ENCODE data around the gene FBXL17. TPM values are rescaled to one million over a fixed set of nuclear protein-coding genes. Genes with fewer than 3 reads are reported as not detected.

FBXL17 gene
- total and polyA plus RNA-seq, 9 of the 15 experiments (the other 6 are each of a cell fraction or from before 2014, with no cell fraction given) = 0.32 to 5.4 (median 1.8) TPM

DNA sequence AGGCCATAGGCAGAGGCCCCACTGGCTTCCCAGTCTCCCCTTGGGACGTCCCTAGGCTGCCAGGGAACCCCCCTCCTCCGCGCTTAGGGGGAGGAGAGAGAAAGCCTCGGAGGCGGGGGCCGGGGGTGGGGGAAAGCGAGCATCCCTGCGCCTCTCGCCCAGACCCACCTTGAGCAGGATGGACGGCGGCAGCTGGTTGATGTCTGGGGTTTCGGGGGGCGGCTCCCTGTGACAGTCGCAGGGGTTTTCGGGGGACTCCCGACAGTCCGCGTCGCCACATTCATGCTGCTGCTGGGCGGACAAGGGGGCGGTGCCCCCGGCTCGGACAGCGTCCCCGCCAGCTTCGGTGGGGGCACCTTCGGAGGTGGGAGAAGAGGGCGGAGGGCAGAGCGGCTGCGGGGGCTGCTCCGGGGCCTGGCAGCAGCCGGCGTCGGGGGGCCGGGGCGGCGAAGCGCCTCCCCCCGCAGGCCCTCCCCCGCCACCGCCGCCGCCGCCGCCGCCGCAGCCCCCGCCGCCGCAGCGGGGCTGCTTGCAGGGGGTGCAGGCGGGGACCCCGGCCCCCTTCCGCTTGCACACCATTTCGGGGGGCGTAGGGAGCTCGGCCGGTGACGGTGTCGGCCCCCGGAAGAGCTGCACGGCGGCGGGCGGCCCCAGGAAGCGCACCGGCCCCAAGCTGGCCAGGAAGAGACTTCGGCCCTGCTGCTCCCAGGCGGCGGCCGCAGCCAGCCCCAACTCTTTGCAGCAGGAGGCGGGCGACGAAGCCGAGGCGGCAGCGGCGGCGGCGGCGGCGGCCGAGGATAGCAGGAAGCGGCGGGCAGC lies 1.2 kb downstream of the FBXL17 start (continued):
- TF ChIP-seq, protein P1, sequence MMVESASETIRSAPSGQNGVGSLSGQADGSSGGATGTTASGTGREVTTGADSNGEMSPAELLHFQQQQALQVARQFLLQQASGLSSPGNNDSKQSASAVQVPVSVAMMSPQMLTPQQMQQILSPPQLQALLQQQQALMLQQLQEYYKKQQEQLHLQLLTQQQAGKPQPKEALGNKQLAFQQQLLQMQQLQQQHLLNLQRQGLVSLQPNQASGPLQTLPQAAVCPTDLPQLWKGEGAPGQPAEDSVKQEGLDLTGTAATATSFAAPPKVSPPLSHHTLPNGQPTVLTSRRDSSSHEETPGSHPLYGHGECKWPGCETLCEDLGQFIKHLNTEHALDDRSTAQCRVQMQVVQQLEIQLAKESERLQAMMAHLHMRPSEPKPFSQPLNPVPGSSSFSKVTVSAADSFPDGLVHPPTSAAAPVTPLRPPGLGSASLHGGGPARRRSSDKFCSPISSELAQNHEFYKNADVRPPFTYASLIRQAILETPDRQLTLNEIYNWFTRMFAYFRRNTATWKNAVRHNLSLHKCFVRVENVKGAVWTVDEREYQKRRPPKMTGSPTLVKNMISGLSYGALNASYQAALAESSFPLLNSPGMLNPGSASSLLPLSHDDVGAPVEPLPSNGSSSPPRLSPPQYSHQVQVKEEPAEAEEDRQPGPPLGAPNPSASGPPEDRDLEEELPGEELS (CRISPR knock-in tag; IDR thresholded peaks at IDR 0.05; ENCODE audit: borderline replicate concordance) = no peak
- TF ChIP-seq, protein P2, sequence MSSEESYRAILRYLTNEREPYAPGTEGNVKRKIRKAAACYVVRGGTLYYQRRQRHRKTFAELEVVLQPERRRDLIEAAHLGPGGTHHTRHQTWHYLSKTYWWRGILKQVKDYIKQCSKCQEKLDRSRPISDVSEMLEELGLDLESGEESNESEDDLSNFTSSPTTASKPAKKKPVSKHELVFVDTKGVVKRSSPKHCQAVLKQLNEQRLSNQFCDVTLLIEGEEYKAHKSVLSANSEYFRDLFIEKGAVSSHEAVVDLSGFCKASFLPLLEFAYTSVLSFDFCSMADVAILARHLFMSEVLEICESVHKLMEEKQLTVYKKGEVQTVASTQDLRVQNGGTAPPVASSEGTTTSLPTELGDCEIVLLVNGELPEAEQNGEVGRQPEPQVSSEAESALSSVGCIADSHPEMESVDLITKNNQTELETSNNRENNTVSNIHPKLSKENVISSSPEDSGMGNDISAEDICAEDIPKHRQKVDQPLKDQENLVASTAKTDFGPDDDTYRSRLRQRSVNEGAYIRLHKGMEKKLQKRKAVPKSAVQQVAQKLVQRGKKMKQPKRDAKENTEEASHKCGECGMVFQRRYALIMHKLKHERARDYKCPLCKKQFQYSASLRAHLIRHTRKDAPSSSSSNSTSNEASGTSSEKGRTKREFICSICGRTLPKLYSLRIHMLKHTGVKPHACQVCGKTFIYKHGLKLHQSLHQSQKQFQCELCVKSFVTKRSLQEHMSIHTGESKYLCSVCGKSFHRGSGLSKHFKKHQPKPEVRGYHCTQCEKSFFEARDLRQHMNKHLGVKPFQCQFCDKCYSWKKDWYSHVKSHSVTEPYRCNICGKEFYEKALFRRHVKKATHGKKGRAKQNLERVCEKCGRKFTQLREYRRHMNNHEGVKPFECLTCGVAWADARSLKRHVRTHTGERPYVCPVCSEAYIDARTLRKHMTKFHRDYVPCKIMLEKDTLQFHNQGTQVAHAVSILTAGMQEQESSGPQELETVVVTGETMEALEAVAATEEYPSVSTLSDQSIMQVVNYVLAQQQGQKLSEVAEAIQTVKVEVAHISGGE (CRISPR knock-in tag; IDR thresholded peaks at IDR 0.05) = 0 out of 6 replicates have a peak, but pooled peaks of 1 of the 3 experiments have one; percentile 53
- TF ChIP-seq MNT (conservative IDR thresholded peaks at IDR 0.05) (0 out of 4 replicates have a peak, but pooled peaks of 1 of the 2 experiments have one; percentile 21), MAZ (CRISPR knock-in tag; conservative IDR thresholded peaks at IDR 0.05 in 1 of 2, IDR thresholded peaks at IDR 0.05 in 1 of 2) (peak; percentile 18 to 36; a peak in 3 of 4 replicates), DIDO1 (tag; IDR thresholded peaks at IDR 0.05; ENCODE audit: low read depth) (no peak), ZFP1 (CRISPR knock-in tag; IDR thresholded peaks at IDR 0.05) (no peak), GABPA (tag; conservative IDR thresholded peaks at IDR 0.05; ENCODE audit: low read depth) (peak; percentile 47; the same call in 1 of the 2 replicates), KAT7 (CRISPR knock-in tag; IDR thresholded peaks at IDR 0.05; ENCODE audit: borderline replicate concordance) (0 out of 2 replicates have a peak, but pooled peaks have one; percentile 4), SMAD4 (CRISPR knock-in tag; conservative IDR thresholded peaks at IDR 0.05) (0 out of 2 replicates have a peak, but pooled peaks have one; percentile 59), NCOA1 (IDR thresholded peaks at IDR 0.05; ENCODE audit: low read depth) (no peak), SIN3B (IDR thresholded peaks at IDR 0.05; ENCODE audit: low read depth) (no peak; the same call in 1 of the 2 replicates), NONO (IDR thresholded peaks at IDR 0.05; ENCODE audit: low read depth in 2 of 2, low read length in 1 of 2) (peak in 1 of 2 experiments; percentile 73; a peak in 1 of 4 replicates), GATAD2B (IDR thresholded peaks at IDR 0.05; ENCODE audit: borderline replicate concordance) (peak; percentile 82; the same call in 1 of the 2 replicates), HMGN3 (IDR thresholded peaks at IDR 0.05; ENCODE audit: borderline replicate concordance, extremely low read depth, insufficient read length, low read depth, low read length) (peak; percentile 12), KDM5B (IDR thresholded peaks at IDR 0.05; ENCODE audit: insufficient replicate concordance, low read depth, low read length) (no peak)

All from K562 (cell line).